Common myeloid progenitor, CD34-positive (primary cell): ENCODE measurements around the gene GLO1.

ENCODE experiments used
- CTCF ChIA-PET: fragments of 350-600 bp; sonication (Branson Sonifier 250); formaldehyde crosslinking; loops from one replicate; lab custom pipeline; 2021; ENCODE audit warnings: antibody characterized with exemption; lab: Charles Lee
- POLR2A ChIA-PET: fragments of 350-600 bp; sonication (Branson Sonifier 250); formaldehyde crosslinking; loops from one replicate; lab custom pipeline; 2021; ENCODE audit warnings: antibody characterized with exemption; lab: Charles Lee
- DNase-seq, 3 donors: peaks; one replicate each; pipeline versions ENCODE4 v3.0.0 to v3.0.0-alpha.2; 2013
- H3K27ac ChIP-seq, 2 experiments: 1 replicate in 1 of 2; 2 replicates in 1 of 2; pipeline ENCODE4 v1.7.0; 2013; ENCODE audit warnings: inconsistent platforms in 2 of 2, low read length in 2 of 2, mild to moderate bottlenecking in 2 of 2, low read depth in 1 of 2, moderate library complexity in 1 of 2; ENCODE audit not compliant: severe bottlenecking in 2 of 2, insufficient read depth in 1 of 2, poor library complexity in 1 of 2
- H3K27me3 ChIP-seq, 5 experiments: replicated peaks in 2 of 5; 1 replicate in 3 of 5; 2 replicates in 2 of 5; pipeline versions ENCODE4 v1.6.1 to v1.7.0; 2013; ENCODE audit warnings: low read length in 4 of 5, mild to moderate bottlenecking in 2 of 5, moderate library complexity in 2 of 5, inconsistent platforms in 1 of 5; ENCODE audit not compliant: insufficient read depth in 5 of 5, control insufficient read depth in 4 of 5
- H3K36me3 ChIP-seq, 4 experiments: 1 replicate in 2 of 4; 2 replicates in 2 of 4; pipeline versions ENCODE4 v1.6.1 to v1.7.0; 2013; ENCODE audit warnings: low read length in 3 of 4, control low read depth in 1 of 4, mild to moderate bottlenecking in 1 of 4; ENCODE audit not compliant: control insufficient read depth in 4 of 4, insufficient read depth in 4 of 4
- H3K4me1 ChIP-seq, 4 experiments: 1 replicate in 3 of 4; 2 replicates in 1 of 4; pipeline versions ENCODE4 v1.6.1 to v1.7.1; 2013; ENCODE audit warnings: low read length in 3 of 4, mild to moderate bottlenecking in 3 of 4, control low read depth in 1 of 4, inconsistent platforms in 1 of 4, moderate library complexity in 1 of 4; ENCODE audit not compliant: control insufficient read depth in 4 of 4, insufficient read depth in 4 of 4; ENCODE audit errors: control extremely low read depth in 1 of 4
- H3K4me3 ChIP-seq, 7 experiments: 1 replicate in 4 of 7; 2 replicates in 3 of 7; pipeline versions ENCODE4 v1.5.1 to v1.7.0; 2013; ENCODE audit warnings: mild to moderate bottlenecking in 7 of 7, low read length in 6 of 7, moderate library complexity in 6 of 7, inconsistent platforms in 2 of 7, low read depth in 2 of 7, control low read depth in 1 of 7; ENCODE audit not compliant: insufficient read depth in 4 of 7, control insufficient read depth in 1 of 7; ENCODE audit errors: extremely low read depth in 1 of 7
- H3K9me3 ChIP-seq, 5 experiments: 1 replicate in 4 of 5; 2 replicates in 1 of 5; pipeline versions ENCODE4 v1.6.1 to v1.7.1; 2013; ENCODE audit warnings: low read length in 4 of 5, mild to moderate bottlenecking in 2 of 5, inconsistent platforms in 1 of 5, low read depth in 1 of 5, moderate library complexity in 1 of 5; ENCODE audit not compliant: control insufficient read depth in 4 of 5, insufficient read depth in 2 of 5; ENCODE audit errors: control extremely low read depth in 1 of 5
- WGBS: methylation state at CpG from one replicate; pipeline ENCODE4 v1.1.5; 2013; ENCODE audit not compliant: insufficient coverage; 5-methylcytosine and 5-hydroxymethylcytosine counted together

The GLO1 gene

GRCh38 chr6:38722038-38722437 lies 19.1 kb upstream of the GLO1 start:
- CTCF ChIA-PET = no interaction called here
- POLR2A ChIA-PET = no interaction called here
- H3K4me1 ChIP-seq = peaks cover 0 to 3% (median 0%) of the 10 kb centered on the region in 4 experiments
- no peaks in the 10 kb centered on the region for H3K36me3 ChIP-seq
- no peak for DNase-seq
- peaks cover 0 to 4% (median 1%) of the 10 kb centered on the region in 5 experiments for H3K27me3 ChIP-seq
- 87% methylated on average over 2 of the region's 3 CpGs for WGBS
- peaks cover 0 to 1% (median 0%) of the 10 kb centered on the region in 5 experiments for H3K9me3 ChIP-seq
- H3K27ac ChIP-seq = no peak overlapping the region
- H3K4me3 ChIP-seq = no peak overlapping the region

- no peak overlapping the region for H3K4me3 ChIP-seq
- WGBS = 0% methylated on average over 1 of the region's 2 CpGs
- no peak overlapping the region for H3K27ac ChIP-seq
- no peaks in the 10 kb centered on the region for H3K36me3 ChIP-seq
- H3K4me1 ChIP-seq = peaks cover 0 to 2% (median 2%) of the 10 kb centered on the region in 4 experiments
- ChIA-PET CTCF (no interaction called here), POLR2A (no interaction called here)
- H3K27me3 ChIP-seq = peaks cover 4 to 16% (median 7%) of the 10 kb centered on the region in 5 experiments
- no peak for DNase-seq
- peaks cover 0 to 1% (median 0%) of the 10 kb centered on the region in 5 experiments for H3K9me3 ChIP-seq
Measured at GRCh38 chr6:38720295-38720694, 17.4 kb upstream of the GLO1 start.

GRCh38 chr6:38719358-38719757 lies 16.4 kb upstream of the GLO1 start:
- Histone ChIP-seq H3K4me1 (peaks cover 0 to 12% (median 9%) of the 10 kb centered on the region in 4 experiments), H3K9me3 (peaks cover 0 to 1% (median 0%) of the 10 kb centered on the region in 5 experiments), H3K27me3 (peaks cover 4 to 25% (median 11%) of the 10 kb centered on the region in 5 experiments), H3K27ac (no peak overlapping the region), H3K36me3 (no peaks in the 10 kb centered on the region), H3K4me3 (no peak overlapping the region)
- DNase-seq = no peak
- ChIA-PET POLR2A (no interaction called here), CTCF (interaction anchor here (0.6 kb wide), 1 partner anchor 14 kb away, joined by 3 read pairs; no protein-coding TSS in a partner anchor)
- 100% methylated on average over 1 of the region's 1 CpG for WGBS

- 100% methylated on average over 2 of the region's 2 CpGs for WGBS
- CTCF ChIA-PET = interaction anchor here (1.2 kb wide), 1 partner anchor 11 kb away, joined by 3 read pairs; no protein-coding TSS in a partner anchor
- DNase-seq = no peak
- POLR2A ChIA-PET = no interaction called here
- Histone ChIP-seq H3K9me3 (peaks cover 0 to 1% (median 0%) of the 10 kb centered on the region in 5 experiments), H3K4me1 (peaks cover 0 to 21% (median 15%) of the 10 kb centered on the region in 4 experiments), H3K27me3 (peaks cover 4 to 27% (median 11%) of the 10 kb centered on the region in 5 experiments), H3K36me3 (no peaks in the 10 kb centered on the region), H3K27ac (no peak overlapping the region), H3K4me3 (no peak overlapping the region)
Measured at GRCh38 chr6:38716825-38717224, 13.9 kb upstream of the GLO1 start.

GRCh38 chr6:38715016-38715689 lies 12.2 kb upstream of the GLO1 start, which contains the start of gene DNAH8:
Gene DNAH8 (plus strand): TSS chr6:38715311. CDS start chr6:38722810, 7,499 bp downstream.
- CTCF ChIA-PET = no interaction called here
- Histone ChIP-seq H3K27me3 (peaks cover 4 to 27% (median 11%) of the 10 kb centered on the region in 5 experiments), H3K4me3 (peak within 1 kb of the TSS; percentile 2 to 71 (median 60)), H3K9me3 (peaks cover 0 to 5% (median 0%) of the 10 kb centered on the region in 5 experiments), H3K36me3 (no peaks in the 10 kb centered on the region), H3K4me1 (peaks cover 0 to 21% (median 15%) of the 10 kb centered on the region in 4 experiments), H3K27ac (no peak within 1 kb of the TSS)
- peak in 1 of 3 donors; percentile 22 for DNase-seq
- POLR2A ChIA-PET = no interaction called here
- 5% methylated on average over 29 of the region's 44 CpGs for WGBS

GRCh38 chr6:38714239-38715015 lies 11.5 kb upstream of the GLO1 start:
- no CpG with 5 or more reads among the region's 4 CpGs for WGBS
- Histone ChIP-seq H3K4me3 (peak overlapping the region in 6 of 7 experiments; percentile 47 to 71 (median 63)), H3K9me3 (peaks cover 0 to 8% (median 0%) of the 10 kb centered on the region in 5 experiments), H3K27ac (no peak overlapping the region), H3K36me3 (no peaks in the 10 kb centered on the region), H3K27me3 (peaks cover 4 to 27% (median 11%) of the 10 kb centered on the region in 5 experiments), H3K4me1 (peaks cover 0 to 21% (median 15%) of the 10 kb centered on the region in 4 experiments)
- CTCF ChIA-PET = no interaction called here
- POLR2A ChIA-PET = no interaction called here
- peak; percentile 36 to 75 (median 67) for DNase-seq
